Measurements from ENCODE around the gene HSD17B14.

GRCh38 chr19:48830088-48830487, 6.2 kb downstream of the HSD17B14 start:
- no peak for TF ChIP-seq CTCF (conservative IDR thresholded peaks at IDR 0.05 in 1 of 2, IDR thresholded peaks at IDR 0.05 in 1 of 2; ENCODE audit: extremely low read depth in 1 of 2, insufficient read depth in 1 of 2, low read depth in 1 of 2, low read length in 2 of 2)
- TF ChIP-seq EZH2 (IDR thresholded peaks at IDR 0.05; ENCODE audit: borderline replicate concordance, low read length): no peak
